Measurements from ENCODE around the gene AIFM3. TPM values are rescaled to one million over a fixed set of nuclear protein-coding genes. Genes with fewer than 3 reads are reported as not detected.

AIFM3 gene
- total RNA-seq, 1 donor from 2014 or later = 12.3 TPM

DNA sequence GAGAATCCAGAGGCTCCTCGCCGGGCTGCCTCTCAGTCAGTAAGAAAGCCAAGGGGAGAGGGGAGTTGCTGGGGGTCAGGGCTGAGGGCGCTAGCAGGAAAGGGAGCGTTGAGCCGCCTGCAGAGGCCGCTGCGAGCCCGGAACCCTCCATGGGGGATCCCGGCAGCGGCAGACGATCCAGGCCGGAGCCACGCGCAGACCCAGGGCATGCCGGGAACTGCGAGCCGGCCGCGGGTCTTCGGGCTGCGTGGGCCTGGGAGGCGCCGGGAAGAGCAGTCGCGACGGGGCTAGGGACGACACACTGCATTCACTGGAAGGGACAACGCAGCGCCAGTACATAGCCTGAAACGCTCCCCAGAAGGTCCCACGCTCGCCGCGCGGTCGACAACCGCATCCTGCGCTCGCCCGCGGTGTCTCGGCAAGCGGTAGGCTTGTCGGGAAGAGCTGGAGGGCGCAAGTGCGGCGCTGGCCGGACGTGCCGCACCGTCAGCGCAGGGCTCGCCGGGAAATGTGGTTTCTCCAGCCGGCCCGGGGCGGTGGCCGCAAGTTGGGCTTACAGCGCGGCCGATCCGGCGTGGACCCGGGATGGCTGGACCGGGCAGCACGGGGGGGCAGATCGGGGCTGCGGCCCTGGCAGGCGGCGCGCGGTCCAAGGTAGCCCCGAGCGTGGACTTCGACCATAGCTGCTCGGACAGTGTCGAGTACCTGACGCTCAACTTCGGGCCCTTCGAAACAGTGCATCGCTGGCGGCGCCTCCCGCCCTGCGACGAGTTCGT is 14.9 kb downstream of the AIFM3 start, which contains the start of gene LZTR1:
Gene LZTR1 (plus strand): TSS at position 511 of the 776 bp plus-strand sequence. CDS start 75 bp downstream, at position 586.
- H3K36me3 ChIP-seq = peaks cover 20% of the 10 kb centered on the region
- H3K9me3 ChIP-seq = peaks cover 4% of the 10 kb centered on the region
- H3K4me3 ChIP-seq = peak within 1 kb of the TSS; percentile 90
- H3K27ac ChIP-seq = peak within 1 kb of the TSS; percentile 92
- peak; percentile 90 for DNase-seq
- H3K27me3 ChIP-seq (ENCODE audit: low read depth) = no peaks in the 10 kb centered on the region
- peaks cover 33% of the 10 kb centered on the region for H3K4me1 ChIP-seq
- TF ChIP-seq, protein P1, sequence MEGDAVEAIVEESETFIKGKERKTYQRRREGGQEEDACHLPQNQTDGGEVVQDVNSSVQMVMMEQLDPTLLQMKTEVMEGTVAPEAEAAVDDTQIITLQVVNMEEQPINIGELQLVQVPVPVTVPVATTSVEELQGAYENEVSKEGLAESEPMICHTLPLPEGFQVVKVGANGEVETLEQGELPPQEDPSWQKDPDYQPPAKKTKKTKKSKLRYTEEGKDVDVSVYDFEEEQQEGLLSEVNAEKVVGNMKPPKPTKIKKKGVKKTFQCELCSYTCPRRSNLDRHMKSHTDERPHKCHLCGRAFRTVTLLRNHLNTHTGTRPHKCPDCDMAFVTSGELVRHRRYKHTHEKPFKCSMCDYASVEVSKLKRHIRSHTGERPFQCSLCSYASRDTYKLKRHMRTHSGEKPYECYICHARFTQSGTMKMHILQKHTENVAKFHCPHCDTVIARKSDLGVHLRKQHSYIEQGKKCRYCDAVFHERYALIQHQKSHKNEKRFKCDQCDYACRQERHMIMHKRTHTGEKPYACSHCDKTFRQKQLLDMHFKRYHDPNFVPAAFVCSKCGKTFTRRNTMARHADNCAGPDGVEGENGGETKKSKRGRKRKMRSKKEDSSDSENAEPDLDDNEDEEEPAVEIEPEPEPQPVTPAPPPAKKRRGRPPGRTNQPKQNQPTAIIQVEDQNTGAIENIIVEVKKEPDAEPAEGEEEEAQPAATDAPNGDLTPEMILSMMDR (IDR thresholded peaks at IDR 0.05) = peak; percentile 59
- intact Hi-C loops (cut with DNase I) = no loop called here
- ATAC-seq = peak; percentile 93 to 95

DNA sequence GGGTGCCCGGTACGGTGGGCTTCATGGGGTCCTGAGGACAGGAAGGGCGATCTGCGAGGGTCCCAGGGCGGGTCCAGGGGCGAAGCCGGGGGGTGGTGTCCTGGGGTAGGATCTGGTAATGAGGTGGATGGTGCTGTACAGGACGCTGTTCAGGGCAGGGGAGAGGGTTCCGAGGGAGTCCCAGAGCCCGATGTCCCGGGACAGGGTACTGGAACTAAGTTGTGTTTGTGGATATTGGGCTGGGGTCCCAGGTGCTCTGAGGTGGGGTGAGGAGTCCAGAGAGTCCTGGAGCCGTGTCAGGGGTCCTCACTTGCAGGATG is 15.5 kb downstream of the AIFM3 start:
- no peak for DNase-seq
- H3K9me3 ChIP-seq = peaks cover 4% of the 10 kb centered on the region
- intact Hi-C loops (cut with DNase I) = no loop called here
- H3K36me3 ChIP-seq = peaks cover 26% of the 10 kb centered on the region
- H3K4me1 ChIP-seq = peaks cover 33% of the 10 kb centered on the region
- TF ChIP-seq, protein P1 (IDR thresholded peaks at IDR 0.05) = no peak
- no peaks in the 10 kb centered on the region for H3K27me3 ChIP-seq (ENCODE audit: low read depth)
- H3K27ac ChIP-seq = peak overlapping the region; percentile 92
- ATAC-seq = peak; percentile 14 to 30
- peak overlapping the region; percentile 90 for H3K4me3 ChIP-seq

DNA sequence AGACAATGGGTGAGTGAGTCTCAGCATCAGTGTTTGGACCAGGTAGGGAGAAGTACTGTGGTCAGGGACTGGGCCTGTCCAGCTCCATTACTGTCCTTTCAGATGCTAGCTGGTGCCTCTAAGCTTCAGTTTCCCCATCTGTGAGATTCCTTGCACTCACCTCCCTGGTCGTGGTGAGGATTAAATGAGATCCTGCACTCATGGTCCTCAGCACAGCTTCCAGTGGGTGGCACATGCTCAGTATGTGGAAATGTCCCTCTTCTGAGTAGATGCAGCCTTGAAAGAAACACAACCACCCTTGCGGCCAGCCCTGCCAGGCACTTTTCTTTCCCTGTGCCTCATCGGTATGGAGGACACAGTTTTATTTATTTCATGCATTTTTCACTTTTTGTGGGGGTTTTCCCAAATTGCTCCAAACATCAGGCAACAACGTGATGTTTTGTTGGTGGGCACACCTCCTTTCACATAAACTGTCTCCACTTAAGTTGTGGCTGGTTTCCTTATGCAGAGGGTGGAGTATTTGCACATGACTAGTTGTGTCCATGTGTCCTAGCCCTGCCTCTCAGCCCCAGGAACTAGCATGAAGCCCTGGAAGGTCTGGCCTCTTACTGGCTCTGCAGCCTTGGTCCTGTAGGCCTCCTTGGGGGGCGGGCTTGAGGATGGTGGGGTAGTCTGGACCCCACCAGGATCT is 16.2 kb downstream of the AIFM3 start:
- Histone ChIP-seq H3K27me3 (ENCODE audit: low read depth) (no peaks in the 10 kb centered on the region), H3K27ac (peak overlapping the region; percentile 92), H3K36me3 (peaks cover 33% of the 10 kb centered on the region), H3K4me3 (peak overlapping the region; percentile 90), H3K9me3 (peaks cover 4% of the 10 kb centered on the region), H3K4me1 (peaks cover 33% of the 10 kb centered on the region)
- DNase-seq = no peak
- no peak for ATAC-seq
- intact Hi-C loops (cut with DNase I) = no loop called here
- TF ChIP-seq, protein P1 (IDR thresholded peaks at IDR 0.05) = no peak

DNA sequence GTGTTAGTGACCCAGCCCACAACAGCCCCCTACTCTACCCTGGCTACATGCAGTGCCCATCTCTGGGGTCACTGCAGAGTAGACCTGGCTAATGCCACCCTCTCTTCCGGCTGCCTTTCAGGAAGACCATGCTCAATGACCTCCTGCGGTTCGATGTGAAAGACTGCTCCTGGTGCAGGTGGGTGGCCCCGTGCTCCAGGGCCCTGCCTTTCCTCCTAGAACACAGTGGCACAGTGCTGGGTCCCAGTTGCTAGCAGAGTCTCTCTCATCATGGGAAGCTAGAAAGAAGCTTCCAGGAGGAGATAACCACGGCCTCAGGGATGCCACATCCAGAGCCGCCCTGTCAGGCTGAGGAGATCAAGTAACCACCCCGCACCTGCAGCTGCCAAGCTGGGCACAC is 18.7 kb downstream of the AIFM3 start:
- intact Hi-C loops (cut with DNase I) = no loop called here
- peaks cover 47% of the 10 kb centered on the region for H3K36me3 ChIP-seq
- TF ChIP-seq, protein P1 (IDR thresholded peaks at IDR 0.05) = no peak
- H3K4me1 ChIP-seq = peaks cover 19% of the 10 kb centered on the region
- no peak overlapping the region for H3K4me3 ChIP-seq
- ATAC-seq (no peak), DNase-seq (no peak)
- no peak overlapping the region for H3K27ac ChIP-seq
- no peaks in the 10 kb centered on the region for H3K27me3 ChIP-seq (ENCODE audit: low read depth)
- no peaks in the 10 kb centered on the region for H3K9me3 ChIP-seq

DNA sequence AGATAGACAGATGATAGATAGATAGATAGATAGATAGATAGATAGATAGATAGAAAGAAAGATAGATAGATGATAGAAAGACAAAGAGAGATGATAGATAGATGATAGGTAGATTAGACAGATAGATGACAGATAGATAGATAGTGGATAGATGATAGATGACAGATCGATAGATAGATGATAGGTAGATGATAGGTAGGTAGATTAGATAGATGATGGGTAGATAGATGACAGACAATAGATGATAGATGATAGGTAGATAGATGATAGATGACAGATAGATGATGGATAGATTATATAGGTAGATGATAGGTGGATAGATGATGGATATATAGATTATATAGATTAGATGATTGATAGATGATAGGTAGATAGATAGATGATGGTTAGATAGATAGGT is 19.3 kb downstream of the AIFM3 start:
- H3K36me3 ChIP-seq = peaks cover 54% of the 10 kb centered on the region
- DNase-seq (no peak), ATAC-seq (no peak)
- intact Hi-C loops (cut with DNase I) = no loop called here
- peaks cover 12% of the 10 kb centered on the region for H3K4me1 ChIP-seq
- H3K4me3 ChIP-seq = no peak overlapping the region
- TF ChIP-seq, protein P1 (IDR thresholded peaks at IDR 0.05) = no peak
- no peaks in the 10 kb centered on the region for H3K9me3 ChIP-seq
- no peak overlapping the region for H3K27ac ChIP-seq
- no peaks in the 10 kb centered on the region for H3K27me3 ChIP-seq (ENCODE audit: low read depth)

Data from lower lobe of right lung (tissue), 2 donors.